ENCODE results near the gene CTNNBIP1. TPM values are rescaled to one million over a fixed set of nuclear protein-coding genes. Genes with fewer than 3 reads are reported as not detected.
A peak's percentile ranks its signal among the peaks of the same experiment; 100 is the strongest.

The CTNNBIP1 gene
- total RNA-seq, 1 experiment from 2014 or later, result 31.3 TPM

- no peak for ATAC-seq
- Histone ChIP-seq H4K20me1 (ENCODE audit: insufficient read depth) (no peaks in the 10 kb centered on the region), H3K9ac (ENCODE audit: low read length) (no peak overlapping the region), H3K36me3 (ENCODE audit: control insufficient read depth in 1 of 2, insufficient read depth in 2 of 2, low read length in 2 of 2) (no peaks in the 10 kb centered on the region), H3K9me2 (ENCODE audit: insufficient read depth) (no peaks in the 10 kb centered on the region), H3K4me3 (replicated peaks in 1 of 2; ENCODE audit: low read depth in 1 of 2, low read length in 2 of 2) (no peak overlapping the region), H3K4me2 (ENCODE audit: low read length) (no peak overlapping the region), H3K79me2 (ENCODE audit: insufficient read depth, low read length) (no peaks in the 10 kb centered on the region), H3K27me3 (ENCODE audit: insufficient read depth, low read length) (no peaks in the 10 kb centered on the region), H3K4me1 (ENCODE audit: control insufficient read depth in 1 of 2, insufficient read depth in 2 of 2, low read length in 2 of 2) (no peaks in the 10 kb centered on the region; a peak in 1 of 4 replicates), H3K27ac (ENCODE audit: low read depth, low read length) (peak overlapping the region; percentile 12; the same call in 1 of the 2 replicates), H3K9me3 (ENCODE audit: control insufficient read depth in 1 of 2, insufficient read depth in 1 of 2, low read depth in 1 of 2, low read length in 2 of 2) (no peaks in the 10 kb centered on the region; a peak in 1 of 4 replicates), H2AFZ (ENCODE audit: low read depth, low read length, poor library complexity, severe bottlenecking) (no peak overlapping the region)
- intact Hi-C loops (cut with micrococcal nuclease), result no loop called here
- BruUV-seq (replicated peaks), result no TSS peak
- ChIA-PET POLR2A (interaction anchor here (1.4 kb wide), 1 partner anchor 11 kb away, joined by 4 read pairs; no protein-coding TSS in a partner anchor), RAD21 (ENCODE audit: low non-redundant PET in 1 of 2, low total read pairs in 2 of 2, uncharacterized antibody in 2 of 2, unreplicated experiment in 2 of 2) (no interaction called here), CTCF (no interaction called here)
- DNase-seq (ENCODE audit: low read depth, low spot score), result no peak
- no peak for TF ChIP-seq JUND (IDR thresholded peaks at IDR 0.05)
Observed at GRCh38 chr1:9842781-9843575, 67.1 kb downstream of the CTNNBIP1 start.

- ATAC-seq, result no peak
- intact Hi-C loops (cut with micrococcal nuclease), result no loop called here
- Histone ChIP-seq H3K9ac (ENCODE audit: low read length) (no peak overlapping the region), H2AFZ (ENCODE audit: low read depth, low read length, poor library complexity, severe bottlenecking) (no peak overlapping the region), H3K4me1 (ENCODE audit: control insufficient read depth in 1 of 2, insufficient read depth in 2 of 2, low read length in 2 of 2) (peaks cover 0 to under 1% of the 10 kb centered on the region in 2 experiments; a peak in 1 of 4 replicates), H4K20me1 (ENCODE audit: insufficient read depth) (no peaks in the 10 kb centered on the region), H3K4me3 (replicated peaks in 1 of 2; ENCODE audit: low read depth in 1 of 2, low read length in 2 of 2) (no peak overlapping the region), H3K79me2 (ENCODE audit: insufficient read depth, low read length) (no peaks in the 10 kb centered on the region), H3K9me3 (ENCODE audit: control insufficient read depth in 1 of 2, insufficient read depth in 1 of 2, low read depth in 1 of 2, low read length in 2 of 2) (no peaks in the 10 kb centered on the region; a peak in 1 of 4 replicates), H3K4me2 (ENCODE audit: low read length) (no peak overlapping the region), H3K27ac (ENCODE audit: low read depth, low read length) (no peak overlapping the region), H3K27me3 (ENCODE audit: insufficient read depth, low read length) (no peaks in the 10 kb centered on the region), H3K36me3 (ENCODE audit: control insufficient read depth in 1 of 2, insufficient read depth in 2 of 2, low read length in 2 of 2) (no peaks in the 10 kb centered on the region), H3K9me2 (ENCODE audit: insufficient read depth) (no peaks in the 10 kb centered on the region)
- ChIA-PET RAD21 (ENCODE audit: low non-redundant PET in 1 of 2, low total read pairs in 2 of 2, uncharacterized antibody in 2 of 2, unreplicated experiment in 2 of 2) (no interaction called here), CTCF (no interaction called here), POLR2A (interaction anchor here (1.4 kb wide), 1 partner anchor 10 kb away, joined by 4 read pairs; no protein-coding TSS in a partner anchor)
- DNase-seq (ENCODE audit: low read depth, low spot score), result no peak
- BruUV-seq (replicated peaks), result no TSS peak
- TF ChIP-seq TCF7L2 (IDR thresholded peaks at IDR 0.05; ENCODE audit: borderline replicate concordance, extremely low read depth, insufficient read depth, insufficient read length) (no peak), CTCF (IDR thresholded peaks at IDR 0.05 in 2 of 3, conservative IDR thresholded peaks at IDR 0.05 in 1 of 3; ENCODE audit: borderline replicate concordance in 1 of 3, insufficient read depth in 1 of 3, low read depth in 2 of 3, low read length in 2 of 3) (no peak), EZH2phosphoT487 (IDR thresholded peaks at IDR 0.05; ENCODE audit: borderline replicate concordance) (no peak), POLR2AphosphoS5 (IDR thresholded peaks at IDR 0.05; ENCODE audit: low read depth, low read length) (no peak), YY1 (IDR thresholded peaks at IDR 0.05; ENCODE audit: extremely low read depth, insufficient replicate concordance, low read depth, low read length) (no peak), FOSL1 (IDR thresholded peaks at IDR 0.05; ENCODE audit: low read depth) (no peak), ZBTB33 (IDR thresholded peaks at IDR 0.05; ENCODE audit: extremely low read depth, insufficient replicate concordance, low read length) (no peak)
Observed at GRCh38 chr1:9842073-9842711, 67.9 kb downstream of the CTNNBIP1 start.

Measured in HCT116 (cell line).